HAP-1 (cell line): ENCODE measurements around the gene USP51.
"Not testable (repeated sequence)": the region's sequence is repeated elsewhere in the genome, so short reads cannot be mapped to it uniquely, and the experiment has no call there.

ENCODE experiments used
- DNase-seq, 2 experiments: peaks; one replicate each; pipeline ENCODE4 v3.0.0-alpha.2; 2016 to 2020; ENCODE audit warnings: low spot score in 2 of 2
- H3K27me3 ChIP-seq: fragments of 250-450 bp; sonication (Bioruptor Pico); 2 replicates; pipeline ENCODE4 v1.5.1; 2020; ENCODE audit warnings: low read depth, mild to moderate bottlenecking, moderate library complexity
- H3K36me3 ChIP-seq: fragments of 250-450 bp; sonication (Bioruptor Pico); replicated peaks from 2 replicates; pipeline ENCODE4 v1.5.1; 2020; ENCODE audit warnings: mild to moderate bottlenecking
- H3K4me1 ChIP-seq: fragments of 250-450 bp; sonication (Bioruptor Pico); 2 replicates; pipeline ENCODE4 v1.5.1; 2020; ENCODE audit warnings: mild to moderate bottlenecking
- H3K4me3 ChIP-seq: fragments of 250-450 bp; sonication (Bioruptor Pico); 2 replicates; pipeline ENCODE4 v1.5.1; 2020; ENCODE audit warnings: mild to moderate bottlenecking, moderate library complexity
- H3K9me3 ChIP-seq: fragments of 250-450 bp; sonication (Bioruptor Pico); 2 replicates; pipeline ENCODE4 v1.5.1; 2020; ENCODE audit warnings: mild to moderate bottlenecking, moderate library complexity
- in situ Hi-C: fragments of 300-500 bp; cut with MboI; formaldehyde crosslinking; loops from 3 replicates; pipeline ENCODE4 v1.14.3; 2020; ENCODE audit warnings: low sequenced_read_pairs, inconsistent platforms, mixed read lengths

Gene USP51

DNA sequence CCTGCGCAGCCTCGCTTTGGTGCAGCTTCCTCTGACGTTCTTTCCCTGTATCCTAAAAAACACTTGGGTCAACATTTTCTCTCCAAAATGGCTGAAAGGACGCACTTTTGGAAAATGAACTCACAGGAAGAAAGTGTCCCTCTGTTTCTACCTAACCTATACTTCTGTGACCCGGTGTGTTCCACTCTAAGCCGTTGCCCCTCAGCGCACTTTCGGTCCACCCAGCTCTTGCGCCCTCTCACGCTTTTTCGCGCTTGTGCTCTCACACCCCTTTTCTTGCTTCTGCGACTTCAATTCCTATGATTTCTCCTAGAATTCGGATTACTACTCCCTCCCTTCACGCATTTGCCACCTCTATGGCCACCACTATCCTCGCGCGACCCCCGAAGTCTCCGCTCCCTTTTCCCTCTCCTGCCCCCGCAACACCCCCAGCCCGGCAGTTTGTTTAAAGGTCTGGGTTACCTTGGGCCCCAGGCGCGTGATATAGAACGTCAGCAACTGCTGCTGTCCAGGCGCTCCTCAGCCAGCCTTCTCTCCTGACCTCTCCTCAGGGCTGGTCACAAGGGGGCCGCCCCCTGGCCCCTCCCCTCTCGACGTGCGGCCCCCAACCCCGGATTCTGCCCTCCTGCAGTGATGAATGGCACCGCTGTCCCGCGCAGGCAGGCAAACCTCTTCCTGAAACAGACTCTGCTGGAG is at the start of gene USP51:
TSS of gene USP51 (minus strand) at position 535 of the 696 bp plus-strand sequence. CDS start 909 bp downstream, outside the sequence.
- Histone ChIP-seq H3K27me3 (no peaks in the 10 kb centered on the region), H3K9me3 (no peaks in the 10 kb centered on the region), H3K36me3 (no peaks in the 10 kb centered on the region; the same call in 1 of the 2 replicates), H3K4me3 (peak within 1 kb of the TSS; percentile 50), H3K4me1 (peaks cover 4% of the 10 kb centered on the region)
- peak in 1 of 2 experiments; percentile 45 for DNase-seq
- in situ Hi-C loops, result no loop called here

DNA sequence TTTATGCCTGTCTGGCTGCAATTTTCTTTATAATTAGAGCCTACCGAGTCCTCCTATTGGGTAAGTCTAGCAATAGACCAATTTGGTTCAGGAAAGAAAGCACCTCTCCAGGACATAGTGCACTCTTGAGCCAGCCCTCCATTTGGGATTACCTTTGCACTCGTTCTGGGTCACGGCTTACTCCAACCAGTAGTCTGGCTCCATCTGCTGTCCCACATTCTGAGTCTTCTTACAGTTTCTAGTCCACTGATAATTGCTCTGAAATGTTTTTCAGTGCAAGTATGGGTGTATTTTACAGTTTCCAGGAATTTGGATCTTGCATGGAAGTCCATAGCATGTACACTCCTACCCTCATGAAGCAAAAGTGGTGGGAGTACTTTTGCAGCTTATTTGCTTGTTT is 34.8 kb upstream of the USP51 start:
- in situ Hi-C loops, result no loop called here
- no peak overlapping the region for H3K4me3 ChIP-seq
- H3K9me3 ChIP-seq, result no peaks in the 10 kb centered on the region
- H3K36me3 ChIP-seq, result no peaks in the 10 kb centered on the region
- no peaks in the 10 kb centered on the region for H3K4me1 ChIP-seq
- no peak for DNase-seq
- H3K27me3 ChIP-seq, result no peaks in the 10 kb centered on the region

DNA sequence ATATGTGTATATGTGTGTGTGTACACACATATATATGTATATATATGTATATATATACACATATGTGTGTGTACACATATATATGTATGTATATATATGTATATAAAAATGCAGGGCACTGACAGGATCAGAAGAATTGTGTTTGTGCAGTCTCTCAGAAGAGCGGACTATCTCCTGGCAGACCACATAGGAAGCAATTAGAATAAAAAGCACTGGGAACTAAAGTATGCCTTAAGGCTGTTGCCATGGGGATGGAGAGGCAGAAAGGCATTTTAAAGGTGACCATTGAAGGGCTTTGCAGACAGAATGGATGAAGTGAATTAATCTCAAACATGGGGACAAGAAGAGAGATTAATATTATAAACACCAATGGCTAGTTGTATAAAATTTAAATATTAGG is 33.7 kb upstream of the USP51 start:
- in situ Hi-C loops, result no loop called here
- H3K4me1 ChIP-seq, result no peaks in the 10 kb centered on the region
- H3K36me3 ChIP-seq, result no peaks in the 10 kb centered on the region
- H3K9me3 ChIP-seq, result no peaks in the 10 kb centered on the region
- H3K4me3 ChIP-seq, result no peak overlapping the region
- no peaks in the 10 kb centered on the region for H3K27me3 ChIP-seq
- no peak for DNase-seq

DNA sequence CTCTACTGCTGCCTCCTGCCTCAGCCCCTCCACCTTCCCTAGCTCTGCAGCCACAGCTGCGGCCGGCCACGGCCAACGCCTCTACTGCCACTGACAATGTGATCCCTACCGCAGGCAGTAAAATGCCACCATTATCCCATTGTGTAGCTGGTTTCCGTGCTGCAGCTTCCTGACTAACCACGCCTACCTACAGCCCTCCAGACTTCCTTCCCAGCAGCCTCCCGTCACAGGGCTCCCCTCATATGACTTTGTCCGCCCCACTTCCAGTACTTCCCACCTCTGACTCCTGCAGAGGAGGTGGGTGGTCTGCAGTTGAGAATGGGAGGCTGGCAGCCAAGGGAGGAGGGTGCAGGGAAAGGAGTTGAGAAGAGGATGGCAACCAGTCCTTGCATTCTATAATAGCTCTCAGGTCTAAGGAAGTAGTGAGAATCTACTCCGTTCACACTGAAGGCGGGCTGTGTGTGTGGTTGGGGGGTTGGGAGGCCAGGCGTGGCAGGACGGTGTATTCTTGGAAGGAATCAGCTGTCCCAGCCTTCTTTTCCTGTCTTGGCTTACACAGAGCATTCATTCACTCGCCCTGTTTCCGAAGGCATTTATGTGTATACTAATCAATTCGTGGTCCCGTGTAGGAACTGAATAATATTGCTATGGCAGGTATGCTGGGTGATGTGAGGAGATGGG is 33.1 kb upstream of the USP51 start:
- in situ Hi-C loops, result no loop called here
- Histone ChIP-seq H3K4me3 (no peak overlapping the region), H3K4me1 (no peaks in the 10 kb centered on the region), H3K9me3 (no peaks in the 10 kb centered on the region), H3K27me3 (no peaks in the 10 kb centered on the region), H3K36me3 (no peaks in the 10 kb centered on the region)
- no peak for DNase-seq

DNA sequence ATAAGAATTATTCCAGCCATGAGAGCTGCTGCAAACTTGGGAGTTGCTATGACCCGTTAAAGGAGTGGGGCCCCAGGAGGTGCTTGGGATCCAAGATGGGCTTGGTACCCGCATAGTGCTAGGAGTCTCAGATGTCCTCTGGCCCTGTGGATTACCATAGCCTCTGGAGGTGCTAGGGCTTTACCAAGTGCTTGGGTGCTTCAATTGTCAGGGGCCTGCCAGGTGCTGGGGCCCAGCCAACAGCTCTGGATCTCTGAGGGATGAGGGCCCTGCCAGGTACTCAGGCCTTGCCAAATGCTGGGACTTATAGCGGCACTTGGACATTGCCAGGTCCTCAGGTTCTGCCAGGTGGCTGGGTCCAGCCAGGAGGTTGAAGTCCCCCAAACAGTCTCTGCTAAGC is 32.0 kb upstream of the USP51 start:
- H3K4me3 ChIP-seq, result no peak overlapping the region
- in situ Hi-C loops, result no loop called here
- H3K27me3 ChIP-seq, result no peaks in the 10 kb centered on the region
- H3K9me3 ChIP-seq, result no peaks in the 10 kb centered on the region
- no peak for DNase-seq
- no peaks in the 10 kb centered on the region for H3K36me3 ChIP-seq
- H3K4me1 ChIP-seq, result no peaks in the 10 kb centered on the region

DNA sequence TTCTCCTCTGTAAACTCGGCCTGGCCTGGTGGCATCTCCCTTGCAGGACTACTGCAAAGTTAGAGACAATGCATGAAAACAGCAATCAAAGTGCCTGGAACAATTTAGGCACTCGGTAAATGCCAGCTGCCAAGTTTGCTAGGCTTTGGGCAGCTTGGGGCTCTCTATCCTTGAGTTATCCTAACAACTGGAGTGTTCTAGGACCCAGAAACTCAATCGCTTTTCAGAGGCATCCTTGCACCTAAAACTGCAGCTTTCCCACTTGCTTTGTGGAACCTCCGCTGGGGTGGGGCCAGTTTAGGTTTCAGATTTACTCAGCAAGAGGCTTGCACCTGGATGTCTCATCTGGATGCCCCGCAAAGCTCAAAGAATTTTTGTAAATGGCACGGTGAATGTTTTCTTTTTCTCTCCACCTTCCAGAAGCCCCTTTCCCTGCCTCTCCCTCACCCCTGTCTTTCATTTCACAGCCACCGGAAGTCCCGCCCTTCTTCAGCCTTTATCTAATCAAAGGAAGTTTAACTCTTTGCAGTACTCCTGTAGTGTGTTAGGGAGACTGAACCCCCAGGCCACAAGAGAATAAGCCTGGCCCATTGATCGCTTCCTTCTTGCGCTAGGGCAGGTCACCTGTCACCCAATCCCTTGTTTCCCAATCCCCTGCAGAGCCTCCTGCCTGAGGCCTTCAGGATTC is 27.3 kb upstream of the USP51 start:
- DNase-seq, H3K36me3 ChIP-seq, H3K27me3 ChIP-seq, H3K4me1 ChIP-seq, H3K4me3 ChIP-seq, in situ Hi-C loops, H3K9me3 ChIP-seq: not testable (repeated sequence)

DNA sequence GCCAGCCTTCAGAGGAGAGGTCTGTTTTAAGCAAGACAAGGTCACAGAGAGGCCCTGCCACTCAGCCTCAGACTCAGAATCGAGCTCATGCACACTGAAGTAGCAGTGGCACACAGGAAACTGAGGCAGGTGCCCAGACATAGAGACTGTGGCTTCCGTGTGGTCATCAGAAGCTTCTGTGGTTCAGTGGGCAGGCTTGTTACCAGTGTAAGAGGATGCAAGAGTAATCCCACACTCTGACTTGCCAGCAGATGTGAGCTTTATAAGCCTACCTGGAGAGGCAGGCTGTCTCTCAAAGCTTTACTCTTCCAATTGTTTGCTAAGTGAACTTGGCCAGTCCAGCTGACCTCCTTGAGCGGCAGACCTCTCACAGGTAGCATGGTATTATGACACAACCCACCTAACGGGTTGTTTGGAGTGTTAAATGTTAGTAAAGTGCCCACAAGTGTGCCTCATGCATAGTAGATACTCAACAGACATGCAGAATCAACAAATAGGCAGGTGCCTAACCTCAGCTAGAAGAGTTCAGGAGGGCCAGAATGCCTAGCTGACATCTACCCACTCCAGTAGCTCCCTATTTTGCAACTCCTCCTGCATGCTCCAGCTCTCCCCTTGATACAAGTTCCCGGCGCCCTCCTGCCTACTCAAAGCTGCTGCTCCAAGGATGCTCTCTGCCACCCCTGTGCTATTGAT is 23.5 kb upstream of the USP51 start:
- H3K9me3 ChIP-seq, H3K4me3 ChIP-seq, DNase-seq, H3K27me3 ChIP-seq, H3K4me1 ChIP-seq, in situ Hi-C loops, H3K36me3 ChIP-seq: not testable (repeated sequence)

DNA sequence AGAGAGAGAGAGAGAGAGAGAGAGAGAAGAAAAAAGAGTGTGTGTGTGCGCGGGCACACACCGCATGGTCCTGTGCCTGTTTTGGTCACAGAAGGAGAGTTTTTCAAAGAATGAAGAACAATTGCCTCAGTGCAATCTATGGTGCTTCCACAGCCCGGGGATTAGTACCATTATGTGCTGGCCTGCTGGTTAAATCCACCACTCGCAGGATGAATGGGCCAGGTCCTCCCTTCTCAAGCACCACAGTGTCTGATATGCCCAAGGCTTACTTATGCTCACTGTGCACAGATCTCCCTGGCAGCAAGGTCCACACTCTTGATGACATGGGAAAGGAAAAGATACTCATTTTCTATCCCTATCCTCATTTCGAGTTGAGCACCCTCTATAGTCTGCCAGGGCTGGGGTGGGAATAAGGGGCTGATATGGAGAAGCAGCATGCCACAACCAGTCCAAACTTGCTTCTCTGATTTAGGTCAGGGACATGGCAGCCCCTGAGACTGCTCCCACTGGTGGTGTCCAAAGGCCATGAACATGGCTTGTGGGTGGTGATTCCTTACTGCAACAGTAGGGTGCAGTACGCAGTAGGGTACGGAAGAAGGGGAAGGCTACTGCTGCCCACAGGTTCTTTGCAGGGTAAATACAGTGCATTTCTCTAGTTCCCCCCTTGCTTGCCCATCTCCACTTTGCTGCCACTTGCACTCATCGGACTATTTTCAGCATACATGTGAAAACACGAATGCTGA is 18.9 kb upstream of the USP51 start:
- H3K4me1 ChIP-seq, H3K36me3 ChIP-seq, H3K4me3 ChIP-seq, H3K9me3 ChIP-seq, in situ Hi-C loops, DNase-seq, H3K27me3 ChIP-seq: not testable (repeated sequence)

DNA sequence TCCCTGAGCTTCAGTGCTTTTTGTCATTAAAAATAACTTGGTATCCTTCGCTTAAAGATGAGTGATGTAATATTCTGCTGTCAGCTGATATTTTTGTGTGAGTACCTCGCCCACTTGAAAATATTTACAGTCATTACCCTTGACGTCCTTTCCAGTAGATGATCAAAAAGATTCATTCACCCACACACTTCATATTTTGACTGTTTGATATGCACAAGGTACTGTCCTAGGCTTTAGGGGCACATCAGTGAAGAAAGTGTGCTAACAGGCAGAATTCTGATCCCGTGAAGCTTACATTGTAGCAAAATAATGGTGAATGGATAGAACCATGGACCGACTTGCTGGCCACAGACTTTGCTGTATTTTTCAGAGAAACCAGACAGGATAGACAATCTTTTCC is 18.1 kb upstream of the USP51 start:
- DNase-seq, in situ Hi-C loops, H3K27me3 ChIP-seq, H3K4me3 ChIP-seq, H3K36me3 ChIP-seq, H3K9me3 ChIP-seq, H3K4me1 ChIP-seq: not testable (repeated sequence)

DNA sequence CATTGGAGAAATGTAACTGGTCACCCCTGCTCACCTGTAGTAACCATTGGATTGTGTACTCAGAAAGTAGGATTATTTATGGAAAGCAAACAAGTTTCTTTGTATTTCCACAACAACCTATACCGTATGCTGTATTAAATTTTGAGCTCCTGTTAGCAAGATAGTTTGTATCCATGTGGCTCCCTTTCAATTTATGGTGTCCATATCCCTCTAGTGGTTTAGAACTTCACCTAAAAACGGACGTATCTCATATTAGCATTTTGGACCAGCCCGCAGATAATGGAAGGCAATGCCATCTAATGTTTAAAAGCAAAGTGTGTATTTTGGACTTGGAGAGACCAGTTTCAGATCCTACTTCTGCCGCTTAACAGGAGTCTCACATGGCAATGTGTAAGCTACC is 17.4 kb upstream of the USP51 start:
- H3K4me1 ChIP-seq, H3K36me3 ChIP-seq, in situ Hi-C loops, H3K27me3 ChIP-seq, H3K9me3 ChIP-seq, H3K4me3 ChIP-seq, DNase-seq: not testable (repeated sequence)

DNA sequence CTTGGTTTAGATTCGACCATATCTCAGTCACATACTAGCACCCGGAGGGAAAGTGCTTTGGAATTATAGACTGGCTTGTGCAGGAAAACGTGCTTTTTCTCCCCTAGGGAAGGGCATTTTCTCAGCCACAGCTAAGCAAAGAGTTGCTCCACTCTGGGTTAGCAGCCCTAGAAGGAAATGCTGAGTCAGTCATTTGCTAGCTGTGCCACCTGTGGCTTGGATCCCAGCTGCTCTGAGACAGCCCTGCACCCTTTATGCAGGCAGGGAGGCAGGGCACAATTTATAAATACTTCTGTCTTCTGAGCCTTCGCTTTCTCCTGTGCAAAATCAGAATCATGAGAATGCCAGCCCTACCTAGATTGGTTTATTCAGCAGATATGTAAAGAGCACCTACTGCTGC is 1.3 kb upstream of the USP51 start:
- in situ Hi-C loops, result no loop called here
- no peak for DNase-seq
- H3K9me3 ChIP-seq, result no peaks in the 10 kb centered on the region

DNA sequence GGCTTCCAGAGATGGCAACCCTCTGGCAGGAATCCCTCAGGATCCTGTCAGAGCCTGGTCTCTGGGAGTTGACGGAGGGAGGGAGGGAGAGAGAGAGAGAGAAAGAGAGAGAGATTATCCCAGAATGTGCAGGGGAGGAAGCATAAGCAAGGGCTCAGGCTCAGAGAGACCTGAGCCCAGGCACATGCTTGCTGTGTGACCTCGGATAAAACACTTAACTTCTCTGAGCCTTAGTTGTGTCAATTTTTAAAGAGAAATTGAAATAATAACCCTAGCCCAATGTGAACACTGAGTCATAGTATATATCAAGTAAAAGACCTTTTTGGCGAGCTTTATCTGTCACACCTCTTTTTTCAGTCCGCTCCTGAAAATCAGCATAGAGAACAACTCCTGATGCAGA is 473 bp upstream of the USP51 start:
- no peaks in the 10 kb centered on the region for H3K27me3 ChIP-seq
- no peak for DNase-seq
- H3K36me3 ChIP-seq, result no peaks in the 10 kb centered on the region; the same call in 1 of the 2 replicates
- in situ Hi-C loops, result no loop called here
- no peak overlapping the region; the same call in 1 of the 2 replicates for H3K4me3 ChIP-seq
- H3K9me3 ChIP-seq, result no peaks in the 10 kb centered on the region
- peaks cover 4% of the 10 kb centered on the region for H3K4me1 ChIP-seq

More for the DNA sequence above, 1.3 kb upstream of the USP51 start:
- Histone ChIP-seq H3K4me1 (peaks cover 4% of the 10 kb centered on the region), H3K36me3 (no peaks in the 10 kb centered on the region; the same call in 1 of the 2 replicates), H3K4me3 (no peak overlapping the region), H3K27me3 (no peaks in the 10 kb centered on the region)

DNA sequence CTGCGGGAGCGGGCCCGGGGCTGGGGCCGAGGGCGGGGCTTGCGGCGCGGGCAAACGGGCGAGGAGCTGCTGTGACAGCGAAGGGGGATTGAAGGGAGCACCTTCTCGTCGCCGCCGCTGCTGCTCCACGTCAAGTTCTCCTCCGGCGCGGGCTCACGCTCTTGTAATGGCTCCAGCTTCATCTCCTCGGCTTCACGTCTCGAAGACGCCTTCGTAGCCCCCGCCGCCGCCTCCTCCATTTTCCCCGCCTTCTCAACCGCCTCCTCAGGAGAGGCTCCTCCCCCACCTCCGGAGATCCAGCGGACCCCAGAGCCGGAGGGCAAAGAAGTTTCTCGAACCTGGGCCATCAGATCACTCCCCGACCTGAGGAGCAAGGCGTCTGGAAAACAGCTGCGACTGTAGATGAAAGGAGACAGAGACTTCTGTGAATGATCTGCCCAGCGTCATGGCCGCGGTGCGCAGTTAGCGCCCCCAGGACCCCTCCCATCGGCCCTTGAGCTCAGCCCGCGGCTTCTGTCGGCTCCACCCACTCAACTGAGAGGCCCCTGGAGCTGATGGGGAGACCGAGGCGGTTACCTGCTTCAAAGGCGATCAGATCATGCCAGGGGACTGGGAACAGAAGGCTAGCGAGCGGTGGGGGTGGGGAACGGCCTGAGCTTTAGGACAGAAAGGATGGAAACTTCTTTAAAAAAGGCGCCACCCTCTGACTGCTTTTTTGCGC is 895 bp downstream of the USP51 start:
- Histone ChIP-seq H3K36me3 (no peaks in the 10 kb centered on the region; the same call in 1 of the 2 replicates), H3K9me3 (no peaks in the 10 kb centered on the region), H3K4me3 (peak overlapping the region; percentile 50), H3K4me1 (peaks cover 4% of the 10 kb centered on the region), H3K27me3 (no peaks in the 10 kb centered on the region)
- peak; percentile 43 to 77 for DNase-seq
- in situ Hi-C loops, result no loop called here
